SK-N-MC (cell line): ENCODE results near the gene SLC26A1.

Experiments
- EZH2 ChIP-seq: fragments of 200-600 bp; sonication (generic); IDR thresholded peaks from one replicate; pipeline ENCODE4 v1.6.1; 2017; ENCODE audit warnings: antibody characterized with exemption
- FOXP2 ChIP-seq: optimal IDR thresholded peaks from 2 replicates; pipeline ENCODE3; 2011; ENCODE audit warnings: mild to moderate bottlenecking, moderate library complexity; ENCODE audit not compliant: insufficient read depth; ENCODE audit errors: extremely low read length, control extremely low read depth
- POLR2AphosphoS5 ChIP-seq: IDR thresholded peaks from 2 replicates; pipeline ENCODE4 v1.6.1; 2012; ENCODE audit warnings: mild to moderate bottlenecking, low read depth, low read length, borderline replicate concordance

GRCh38 chr4:1021386-1022050 lies 28.3 kb upstream of the SLC26A1 start:
- TF ChIP-seq POLR2AphosphoS5 (no peak), EZH2 (no peak), FOXP2 (no peak)
